Measurements from ENCODE around the gene PCDH9.

PCDH9 gene

DNA sequence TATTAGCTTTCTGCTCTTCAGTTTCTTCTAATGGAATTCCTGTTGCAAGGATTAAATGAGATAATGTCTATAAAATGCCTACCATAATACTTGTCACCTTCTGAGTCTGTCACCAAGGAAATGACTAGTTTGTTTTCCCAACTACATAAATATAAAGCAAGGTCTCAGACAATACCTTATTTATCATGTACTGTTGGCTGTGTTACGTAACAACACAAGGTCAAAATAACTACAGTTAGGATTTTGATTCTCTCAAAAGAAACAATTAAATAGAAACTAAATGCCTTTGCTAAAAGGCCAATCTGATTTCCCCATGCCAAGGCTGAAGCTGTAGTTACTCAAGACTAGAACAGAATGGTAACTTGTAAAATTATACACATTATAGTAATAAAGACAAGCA, 134.5 kb downstream of the PCDH9 start:
- H3K36me3 ChIP-seq (replicated peaks; ENCODE audit: low read depth, low read length) = no peaks in the 10 kb centered on the region
- no peak overlapping the region for H3K9ac ChIP-seq (ENCODE audit: low read length)
- TF ChIP-seq CTCF (IDR thresholded peaks at IDR 0.05; ENCODE audit: low read depth, low read length) (no peak), EZH2phosphoT487 (IDR thresholded peaks at IDR 0.05; ENCODE audit: low read depth) (no peak)
- no peaks in the 10 kb centered on the region for H3K9me3 ChIP-seq (ENCODE audit: insufficient read depth, low read length)
- no peak overlapping the region for H3K4me3 ChIP-seq (ENCODE audit: low read length)
- H3K27me3 ChIP-seq (ENCODE audit: low read depth, low read length) = no peaks in the 10 kb centered on the region
- H3K4me1 ChIP-seq (ENCODE audit: low read length) = peaks cover 8% of the 10 kb centered on the region; the same call in 1 of the 2 replicates
- no peak overlapping the region for H2AFZ ChIP-seq (ENCODE audit: low read depth, low read length)
- H3K27ac ChIP-seq (ENCODE audit: low read length) = no peak overlapping the region
- H3K4me2 ChIP-seq (ENCODE audit: low read length) = no peak overlapping the region
- no peaks in the 10 kb centered on the region for H4K20me1 ChIP-seq (ENCODE audit: insufficient read depth, low read length)
- H3K79me2 ChIP-seq (ENCODE audit: low read length) = no peaks in the 10 kb centered on the region

DNA sequence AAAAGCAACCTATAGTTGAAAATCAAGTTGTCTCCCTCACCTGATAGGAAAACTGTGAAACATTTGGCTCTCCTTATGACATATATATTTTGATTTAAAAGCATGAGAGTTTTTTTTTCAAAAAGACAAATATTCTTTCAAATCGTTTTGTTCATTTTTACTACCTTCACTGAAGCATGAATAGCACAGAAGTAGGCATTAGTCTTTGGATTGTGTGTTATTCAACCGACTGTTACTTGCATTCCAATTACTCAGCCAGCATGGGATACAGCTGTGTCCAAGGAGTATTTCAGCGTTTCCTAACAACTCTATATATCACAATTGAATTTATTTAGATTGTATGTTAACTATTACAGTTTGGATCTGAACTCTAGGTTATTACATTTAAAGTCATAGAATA, 135.2 kb downstream of the PCDH9 start:
- Histone ChIP-seq H2AFZ (ENCODE audit: low read depth, low read length) (no peak overlapping the region), H3K27ac (ENCODE audit: low read length) (no peak overlapping the region), H3K27me3 (ENCODE audit: low read depth, low read length) (no peaks in the 10 kb centered on the region), H3K4me2 (ENCODE audit: low read length) (no peak overlapping the region), H3K9me3 (ENCODE audit: insufficient read depth, low read length) (no peaks in the 10 kb centered on the region), H3K36me3 (replicated peaks; ENCODE audit: low read depth, low read length) (no peaks in the 10 kb centered on the region), H3K4me3 (ENCODE audit: low read length) (no peak overlapping the region), H3K79me2 (ENCODE audit: low read length) (no peaks in the 10 kb centered on the region), H4K20me1 (ENCODE audit: insufficient read depth, low read length) (no peaks in the 10 kb centered on the region), H3K9ac (ENCODE audit: low read length) (no peak overlapping the region), H3K4me1 (ENCODE audit: low read length) (peaks cover 11% of the 10 kb centered on the region; the same call in 1 of the 2 replicates)
- TF ChIP-seq EZH2phosphoT487 (IDR thresholded peaks at IDR 0.05; ENCODE audit: low read depth) (no peak), CTCF (IDR thresholded peaks at IDR 0.05; ENCODE audit: low read depth, low read length) (no peak)

- Histone ChIP-seq H3K4me2 (ENCODE audit: low read length) (no peak overlapping the region), H3K27me3 (ENCODE audit: low read depth, low read length) (no peaks in the 10 kb centered on the region), H4K20me1 (ENCODE audit: insufficient read depth, low read length) (no peaks in the 10 kb centered on the region), H3K9me3 (ENCODE audit: insufficient read depth, low read length) (no peaks in the 10 kb centered on the region), H3K36me3 (replicated peaks; ENCODE audit: low read depth, low read length) (no peaks in the 10 kb centered on the region), H3K4me3 (ENCODE audit: low read length) (no peak overlapping the region), H2AFZ (ENCODE audit: low read depth, low read length) (no peak overlapping the region), H3K79me2 (ENCODE audit: low read length) (no peaks in the 10 kb centered on the region), H3K27ac (ENCODE audit: low read length) (no peak overlapping the region), H3K4me1 (ENCODE audit: low read length) (peaks cover 11% of the 10 kb centered on the region; the same call in 1 of the 2 replicates), H3K9ac (ENCODE audit: low read length) (no peak overlapping the region)
- TF ChIP-seq EZH2phosphoT487 (IDR thresholded peaks at IDR 0.05; ENCODE audit: low read depth) = no peak
- TF ChIP-seq CTCF (IDR thresholded peaks at IDR 0.05; ENCODE audit: low read depth, low read length) = no peak
Measured at GRCh38 chr13:67094078-67094477, 136.1 kb downstream of the PCDH9 start.

- H3K36me3 ChIP-seq (replicated peaks; ENCODE audit: low read depth, low read length) = no peaks in the 10 kb centered on the region
- no peaks in the 10 kb centered on the region for H4K20me1 ChIP-seq (ENCODE audit: insufficient read depth, low read length)
- H3K4me2 ChIP-seq (ENCODE audit: low read length) = no peak overlapping the region
- no peak overlapping the region for H2AFZ ChIP-seq (ENCODE audit: low read depth, low read length)
- H3K27me3 ChIP-seq (ENCODE audit: low read depth, low read length) = no peaks in the 10 kb centered on the region
- H3K4me3 ChIP-seq (ENCODE audit: low read length) = no peak overlapping the region
- H3K27ac ChIP-seq (ENCODE audit: low read length) = no peak overlapping the region
- no peak for TF ChIP-seq EZH2phosphoT487 (IDR thresholded peaks at IDR 0.05; ENCODE audit: low read depth)
- no peak for TF ChIP-seq CTCF (IDR thresholded peaks at IDR 0.05; ENCODE audit: low read depth, low read length)
- no peaks in the 10 kb centered on the region for H3K9me3 ChIP-seq (ENCODE audit: insufficient read depth, low read length)
- H3K4me1 ChIP-seq (ENCODE audit: low read length) = peaks cover 11% of the 10 kb centered on the region; the same call in 1 of the 2 replicates
- no peak overlapping the region for H3K9ac ChIP-seq (ENCODE audit: low read length)
- H3K79me2 ChIP-seq (ENCODE audit: low read length) = no peaks in the 10 kb centered on the region
Measured at GRCh38 chr13:67091603-67092002, 138.5 kb downstream of the PCDH9 start.

All from OCI-LY3 (cell line).